HG02642 (cell line): ENCODE data around the gene MRPL22.
"Not testable (repeated sequence)": the region's sequence is repeated elsewhere in the genome, so short reads cannot be mapped to it uniquely, and the experiment has no call there.

Source experiments
- ATAC-seq: cut with Tn5 transposase; IDR thresholded peaks from one replicate; pipeline ENCODE4 v1.9.1; 2021; ENCODE audit warnings: mild to moderate bottlenecking; ENCODE audit not compliant: unreplicated experiment, poor library complexity

Gene MRPL22

DNA sequence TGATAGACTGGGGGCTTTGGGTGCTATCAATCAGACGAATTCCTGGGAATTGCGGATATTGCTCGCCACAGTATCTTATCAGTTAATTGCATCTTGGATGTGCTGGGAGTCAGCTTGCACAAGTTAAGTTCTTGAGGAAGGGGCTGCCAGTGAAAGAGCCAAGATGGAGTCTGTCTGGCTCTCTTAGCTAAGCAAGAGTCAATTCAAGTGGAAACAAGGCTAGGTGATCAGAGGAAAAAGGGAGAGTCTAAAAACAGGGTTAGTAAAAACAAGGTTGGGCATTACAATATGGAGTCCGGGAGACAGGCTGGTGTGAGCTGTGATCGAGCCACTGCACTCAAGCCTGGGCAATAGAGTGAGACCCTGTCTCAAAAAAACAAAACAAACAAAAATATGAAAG, 1.5 kb upstream of the MRPL22 start:
- not testable (repeated sequence) for ATAC-seq

DNA sequence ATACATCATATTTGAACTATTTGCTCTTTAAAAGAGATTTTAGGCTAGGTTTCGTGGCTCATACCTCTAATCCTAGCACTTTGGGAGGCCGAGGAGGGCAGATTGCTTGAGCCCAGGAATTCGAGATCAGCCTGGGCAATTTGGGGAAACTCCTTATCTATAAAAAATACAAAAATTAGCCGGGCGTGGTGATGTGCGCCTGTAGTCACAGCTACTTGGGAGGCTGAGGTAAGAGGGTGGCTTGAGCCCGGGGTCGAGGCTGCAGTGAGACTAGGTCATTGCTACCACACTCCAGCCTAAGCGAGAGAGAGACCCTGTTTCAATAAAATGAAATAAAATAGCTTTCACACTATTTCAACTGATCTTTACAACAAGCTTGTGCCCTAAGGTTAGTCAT, 500 bp upstream of the MRPL22 start:
- no peak for ATAC-seq

DNA sequence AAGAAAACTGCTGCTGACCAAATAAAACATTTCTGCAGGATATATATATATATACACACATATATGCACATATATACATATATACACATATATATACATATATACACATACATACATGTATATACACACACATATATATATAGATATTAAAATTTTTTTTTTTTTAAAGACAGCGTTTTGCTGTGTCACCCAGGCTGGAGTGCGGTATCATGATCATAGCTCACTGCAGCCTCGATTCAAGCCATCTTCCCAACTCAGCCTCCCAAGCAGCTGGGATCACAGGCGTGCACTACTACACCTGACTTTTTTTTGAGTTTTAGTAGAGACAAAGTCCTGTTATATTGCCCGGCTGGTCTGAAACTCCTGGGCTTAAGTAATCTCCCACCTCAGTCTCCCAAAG, 2.7 kb downstream of the MRPL22 start:
- no peak for ATAC-seq

DNA sequence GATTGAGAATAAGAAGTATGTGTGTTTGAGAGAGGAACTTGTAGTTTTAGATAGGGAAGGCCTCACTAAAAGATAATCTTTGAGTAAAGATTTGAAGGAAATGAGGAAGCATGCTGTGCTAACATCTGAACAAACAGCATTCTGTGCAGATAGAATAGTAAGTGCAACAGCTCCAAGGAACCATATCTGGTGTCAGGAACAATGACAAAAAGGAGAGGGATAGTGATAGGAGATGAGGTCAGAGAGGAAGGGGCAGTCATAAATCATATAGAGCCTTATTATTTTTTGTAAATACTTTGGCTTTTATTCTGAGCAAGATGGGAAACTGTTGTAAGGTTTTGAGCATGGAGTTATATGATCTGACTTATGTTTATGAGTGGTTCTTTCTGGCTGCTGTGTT, 3.8 kb downstream of the MRPL22 start:
- ATAC-seq, result no peak

DNA sequence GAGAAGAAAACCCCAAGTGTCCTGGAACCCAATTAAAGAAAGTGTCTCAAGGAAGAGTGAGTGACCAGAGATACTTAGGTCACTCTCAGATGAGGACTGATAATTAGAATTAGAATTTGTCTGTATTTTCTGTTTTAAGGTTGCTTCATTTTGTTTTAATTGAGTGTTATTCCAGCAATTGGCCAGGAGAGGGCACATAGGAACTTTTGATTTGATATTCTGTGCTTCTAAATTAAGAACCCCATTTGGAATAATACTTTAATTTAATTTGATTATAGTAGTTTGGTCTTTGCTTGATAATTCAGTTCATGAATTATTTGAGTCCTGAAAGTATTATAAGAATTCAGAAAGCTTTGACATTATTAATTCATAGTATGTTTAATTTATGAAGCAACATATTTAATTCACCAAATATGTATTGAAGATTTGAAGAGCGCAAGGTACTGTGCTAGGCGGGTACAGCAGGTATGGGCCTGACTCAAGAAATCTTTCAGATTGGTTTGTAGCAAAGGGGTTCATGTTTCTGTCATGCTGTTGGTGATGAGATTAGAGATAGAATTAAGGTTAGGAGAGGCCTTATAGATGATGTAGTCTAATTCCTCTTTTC, 4.9 kb downstream of the MRPL22 start:
- ATAC-seq, result no peak

DNA sequence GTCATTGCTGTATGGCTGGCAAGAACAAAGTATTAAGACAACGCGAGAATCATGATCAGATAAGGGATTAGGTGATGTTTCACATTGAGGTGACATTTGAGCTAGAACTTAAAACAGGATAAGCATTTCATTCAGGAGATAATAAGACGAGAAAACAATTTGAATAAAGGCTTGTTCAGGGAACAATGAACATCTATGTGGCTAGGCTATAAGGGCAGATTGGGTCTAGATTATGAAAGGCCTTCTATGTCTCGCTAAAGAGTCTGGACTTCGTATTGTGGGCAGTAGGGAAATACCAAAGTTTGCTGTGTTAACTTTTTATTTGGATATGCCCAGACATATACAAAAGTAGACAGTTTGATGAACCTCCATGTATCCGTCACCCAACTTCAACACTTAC, 6.9 kb downstream of the MRPL22 start:
- no peak for ATAC-seq

DNA sequence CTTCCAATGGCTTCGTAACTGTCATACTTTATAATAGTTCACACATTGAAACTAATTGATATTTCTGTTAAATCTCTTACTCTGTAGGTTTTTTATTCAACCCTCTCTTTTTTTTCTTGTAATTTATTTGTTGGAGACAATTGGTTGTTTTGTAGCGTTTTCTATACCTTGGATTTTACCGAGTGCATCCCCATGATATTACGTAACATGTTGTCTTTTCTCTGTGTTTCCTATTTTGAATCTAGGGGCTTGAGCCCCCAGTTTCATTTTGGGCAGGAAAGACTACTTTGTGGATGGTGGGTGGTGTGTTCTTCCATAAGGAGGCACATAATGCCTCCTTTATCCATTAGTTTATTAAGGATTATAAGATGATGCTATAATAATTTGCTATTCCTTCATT, 7.4 kb downstream of the MRPL22 start:
- ATAC-seq, result no peak

DNA sequence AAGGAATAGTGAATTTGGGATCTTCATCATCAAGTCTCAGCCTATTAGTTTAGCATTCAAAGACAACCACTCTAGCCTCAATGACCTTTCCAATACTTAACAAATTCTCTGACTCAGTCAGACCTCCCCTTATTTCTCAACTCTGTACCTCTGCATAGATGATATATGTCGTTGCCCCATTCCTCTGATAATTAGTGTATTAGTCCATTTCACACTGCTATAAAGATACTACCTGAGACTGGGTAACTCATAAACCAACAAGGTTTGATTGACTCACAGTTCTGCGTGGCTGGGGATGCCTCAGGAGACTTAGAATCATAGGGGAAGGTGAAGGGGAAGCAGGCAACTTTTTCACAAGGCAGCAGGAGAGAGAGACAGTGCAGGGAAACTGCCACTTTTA, 8.9 kb downstream of the MRPL22 start:
- ATAC-seq, result no peak

DNA sequence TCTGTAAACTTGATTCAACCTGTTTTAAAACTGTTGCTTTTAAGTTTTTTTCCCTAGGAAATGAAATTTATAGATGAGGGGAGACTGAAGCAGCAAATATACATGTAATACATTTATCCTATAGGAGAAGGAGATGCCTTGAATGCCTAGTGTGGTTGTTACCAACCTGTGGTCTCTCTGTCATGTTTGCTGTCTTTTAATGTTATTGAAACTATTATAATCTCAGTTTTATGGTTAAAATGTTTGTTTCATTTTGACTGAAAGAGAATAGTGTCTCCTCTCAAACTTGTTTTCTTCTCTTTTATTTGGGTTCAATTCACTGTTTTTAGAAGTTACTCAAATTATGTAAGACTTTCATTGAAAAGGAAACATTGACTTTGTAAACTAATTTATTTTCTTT, 15.8 kb downstream of the MRPL22 start:
- no peak for ATAC-seq

DNA sequence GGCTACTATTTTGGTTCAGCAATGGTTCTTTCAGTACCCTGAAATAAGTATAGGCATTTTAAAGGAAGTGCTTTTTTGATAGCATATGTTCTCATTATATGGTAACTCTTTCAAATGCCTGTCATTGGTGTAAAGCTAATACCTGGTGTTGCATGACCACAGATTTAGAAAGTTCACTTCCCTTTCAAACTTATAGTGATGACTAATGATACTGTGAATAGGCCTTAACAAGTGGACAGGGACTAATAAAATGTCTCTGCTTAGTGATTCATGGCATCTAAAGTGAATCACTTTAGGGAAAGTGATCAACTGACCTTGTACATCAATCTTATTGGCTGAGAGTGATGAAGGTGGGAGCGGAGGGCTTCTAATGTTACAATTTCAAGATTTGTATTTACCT, 21.6 kb downstream of the MRPL22 start:
- ATAC-seq, result peak; percentile 87

DNA sequence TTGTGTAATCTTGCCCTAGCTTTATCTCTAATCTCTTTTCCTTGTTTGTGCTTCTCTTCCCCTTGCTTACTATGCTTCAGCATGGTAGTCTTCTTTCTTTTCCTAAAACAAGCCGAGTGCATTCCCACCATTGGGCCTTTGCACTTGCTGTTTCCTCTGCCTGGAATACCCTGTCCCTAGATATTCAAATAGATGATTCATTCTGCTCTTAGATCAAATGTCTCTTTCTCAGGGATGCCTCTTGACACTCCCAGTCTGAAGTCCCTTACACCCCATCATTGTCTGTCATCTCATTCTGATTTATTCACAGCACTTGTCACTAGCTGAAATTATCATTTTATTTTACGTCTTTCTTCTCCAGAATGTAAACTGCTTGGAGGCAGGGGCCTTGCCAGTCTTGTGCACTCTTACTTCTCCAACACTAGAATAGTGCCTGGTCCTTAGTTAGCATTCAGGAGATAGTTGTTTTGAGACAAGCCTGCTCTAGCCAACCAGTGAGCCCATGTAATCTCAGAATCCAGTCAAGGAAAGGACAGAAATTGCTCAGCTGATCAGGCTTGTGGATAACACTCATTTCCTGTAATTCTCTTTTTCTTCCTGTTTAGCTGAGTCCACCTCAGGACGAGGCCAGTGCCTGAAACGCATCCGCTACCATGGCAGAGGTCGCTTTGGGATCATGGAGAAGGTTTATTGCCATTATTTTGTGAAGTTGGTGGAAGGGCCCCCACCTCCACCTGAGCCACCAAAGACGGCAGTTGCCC, 25.4 kb downstream of the MRPL22 start:
- ATAC-seq, result no peak

DNA sequence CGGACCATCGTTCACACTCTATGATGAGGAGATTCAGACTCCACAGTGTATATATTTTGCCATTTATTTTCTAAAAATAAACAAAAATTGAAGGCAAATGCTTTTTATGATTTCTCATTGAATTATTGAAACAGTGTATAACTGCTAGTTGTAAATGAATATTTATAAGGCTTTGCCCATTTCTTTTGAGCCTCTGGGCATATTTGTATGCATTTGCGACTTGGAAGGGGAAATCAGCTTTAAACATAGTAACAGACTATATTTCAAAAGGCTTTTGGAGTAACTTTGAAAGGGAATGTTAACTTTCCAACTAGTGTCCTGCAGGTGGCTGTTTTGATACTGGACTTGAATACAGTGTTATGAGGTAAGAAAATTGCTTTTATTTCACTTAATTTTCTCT, 26.0 kb downstream of the MRPL22 start:
- no peak for ATAC-seq

DNA sequence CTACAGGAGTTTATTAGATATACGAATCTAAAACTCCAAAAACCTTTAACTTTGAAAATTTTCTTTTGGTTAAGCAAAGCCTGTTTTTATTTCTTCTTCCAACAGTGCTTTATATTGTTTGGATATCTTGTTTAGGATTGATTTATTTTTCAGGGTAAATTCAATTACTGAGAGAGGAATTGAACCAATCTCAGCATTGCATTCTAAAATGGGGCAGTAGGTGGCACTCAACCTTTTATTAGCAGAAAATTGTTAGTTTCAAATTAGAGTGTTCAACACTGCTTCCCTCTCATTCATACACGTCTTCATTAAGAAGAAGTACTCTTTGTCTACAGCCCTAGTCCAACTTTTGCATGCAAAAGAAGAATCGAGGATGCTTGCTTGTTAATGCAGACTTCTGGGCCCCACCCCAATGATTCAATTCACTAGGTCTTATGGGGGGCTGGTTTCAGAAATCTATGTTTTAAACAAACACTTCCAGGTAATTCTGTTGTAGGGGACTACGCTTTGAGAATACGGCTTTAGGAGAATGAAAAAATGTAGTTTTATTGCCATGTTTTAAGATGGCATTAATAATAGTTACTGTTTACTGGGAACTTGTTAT, 26.6 kb downstream of the MRPL22 start:
- no peak for ATAC-seq

DNA sequence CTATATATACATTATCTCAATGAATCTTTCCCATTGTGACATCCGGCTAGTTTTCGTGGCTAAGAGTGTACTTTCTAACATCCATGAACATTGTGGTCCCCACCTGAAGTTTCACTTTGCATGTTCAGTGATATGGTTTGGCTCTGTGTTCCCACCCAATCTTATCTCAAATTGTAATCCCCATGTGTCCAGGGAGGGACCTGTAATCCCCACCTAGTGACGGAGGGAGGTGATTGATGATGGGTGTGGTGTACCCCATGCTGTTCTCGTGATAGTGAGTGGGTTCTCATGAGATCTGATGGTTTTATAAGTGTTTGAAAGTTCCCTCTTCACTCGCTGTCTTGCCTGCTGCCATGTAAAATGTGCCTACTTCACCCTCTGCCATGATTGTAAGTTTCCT, 28.1 kb downstream of the MRPL22 start:
- no peak for ATAC-seq

DNA sequence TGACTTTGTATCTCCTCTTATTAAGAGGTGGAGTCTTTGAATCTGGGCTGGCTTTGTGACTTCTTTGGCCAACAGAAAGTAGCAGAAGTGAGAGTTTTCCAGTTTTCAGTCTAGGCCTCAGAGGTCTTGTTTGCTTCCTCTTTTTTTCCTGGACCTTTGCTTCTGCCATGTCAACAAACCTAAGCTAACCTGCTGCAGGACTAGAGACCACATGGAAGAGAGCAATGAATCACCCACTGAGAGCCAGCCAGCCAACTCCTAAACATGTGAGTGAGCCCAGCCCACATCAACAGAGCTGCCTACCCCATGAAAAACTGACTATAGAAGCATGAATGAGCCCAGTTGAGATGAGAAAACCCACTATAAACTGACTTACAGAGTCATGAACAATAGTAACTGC, 29.9 kb downstream of the MRPL22 start:
- ATAC-seq, result no peak

DNA sequence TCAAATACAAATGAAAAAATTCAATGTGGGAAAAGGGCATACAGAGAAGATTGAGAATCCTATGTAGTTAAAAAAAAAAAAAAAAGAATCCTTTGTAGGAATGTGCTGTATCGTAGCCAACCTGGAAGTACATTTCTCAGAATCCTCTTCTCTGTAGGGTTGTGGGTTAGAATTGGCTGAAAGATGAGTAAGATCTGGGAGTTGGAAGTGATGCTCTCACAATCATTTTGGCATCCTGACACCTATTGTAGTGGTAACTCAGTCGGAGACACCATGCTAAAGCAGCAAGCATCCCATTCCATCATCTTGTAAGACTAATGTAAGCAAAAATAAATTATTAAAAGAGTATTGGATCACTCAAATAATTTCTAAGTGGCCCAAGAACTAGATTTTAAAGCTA, 30.6 kb downstream of the MRPL22 start:
- no peak for ATAC-seq

DNA sequence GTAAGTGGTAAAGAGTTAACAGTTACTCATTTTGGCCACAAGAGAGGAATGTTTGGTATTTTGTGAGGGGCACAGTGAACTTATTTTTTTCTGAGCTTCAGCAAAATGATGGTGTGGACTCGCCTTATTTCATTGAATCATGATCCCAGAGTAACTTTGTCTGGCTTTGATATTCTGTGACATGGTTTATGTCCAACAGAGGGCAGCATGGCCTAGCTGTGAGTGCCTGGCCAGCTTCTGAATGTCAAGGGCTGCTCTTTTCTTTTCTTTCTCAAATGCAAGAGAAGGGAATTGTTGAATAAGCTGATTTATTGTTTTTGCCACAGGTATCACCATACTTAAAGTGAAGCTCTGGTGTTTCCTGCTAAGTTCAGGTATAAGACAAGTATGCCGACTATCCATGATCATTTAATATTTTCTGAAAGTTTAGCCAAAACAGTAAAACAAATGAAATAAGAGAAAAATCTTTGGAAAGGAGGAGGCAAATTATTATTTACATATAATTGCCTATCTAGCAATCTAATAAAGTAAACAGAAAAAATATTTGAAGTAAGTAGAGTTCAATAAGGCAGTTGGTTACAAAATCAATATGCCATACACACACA, 31.7 kb downstream of the MRPL22 start:
- no peak for ATAC-seq

DNA sequence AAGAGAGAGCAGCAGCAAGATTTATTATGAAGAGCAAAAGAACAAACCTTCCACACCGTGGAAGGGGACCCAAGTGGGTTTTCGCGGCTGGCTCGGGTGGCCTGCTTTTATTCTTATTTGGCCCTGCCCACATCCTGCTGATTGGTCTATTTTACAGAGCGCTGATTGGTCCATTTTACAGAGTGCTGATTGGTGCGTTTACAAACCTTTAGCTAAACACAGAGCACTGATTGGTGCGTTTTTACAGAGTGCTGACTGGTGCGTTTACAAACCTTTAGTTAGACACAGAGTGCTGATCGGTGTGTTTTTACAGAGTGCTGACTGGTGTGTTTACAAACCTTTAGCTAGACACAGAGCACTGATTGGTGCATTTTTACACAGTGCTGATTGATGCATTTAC, 35.2 kb downstream of the MRPL22 start:
- not testable (repeated sequence) for ATAC-seq

DNA sequence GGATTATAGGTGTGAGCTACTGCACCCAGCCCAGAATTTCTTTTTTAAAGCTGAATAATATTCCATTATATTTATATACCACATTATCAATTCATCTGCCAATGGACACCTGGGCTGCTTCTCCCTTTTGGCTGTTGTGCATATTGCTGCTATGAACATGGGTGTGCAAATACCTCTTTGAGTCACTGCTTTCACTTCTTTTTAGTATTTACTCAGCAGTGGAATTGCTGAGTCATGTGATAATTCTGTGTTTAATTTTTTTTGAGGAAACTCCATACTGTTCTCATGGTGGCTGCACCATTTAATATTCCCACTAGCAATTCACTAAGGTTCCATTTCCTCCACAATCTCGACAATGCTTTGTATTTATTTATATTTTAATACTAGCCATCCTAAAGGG, 36.5 kb downstream of the MRPL22 start:
- ATAC-seq, result no peak

DNA sequence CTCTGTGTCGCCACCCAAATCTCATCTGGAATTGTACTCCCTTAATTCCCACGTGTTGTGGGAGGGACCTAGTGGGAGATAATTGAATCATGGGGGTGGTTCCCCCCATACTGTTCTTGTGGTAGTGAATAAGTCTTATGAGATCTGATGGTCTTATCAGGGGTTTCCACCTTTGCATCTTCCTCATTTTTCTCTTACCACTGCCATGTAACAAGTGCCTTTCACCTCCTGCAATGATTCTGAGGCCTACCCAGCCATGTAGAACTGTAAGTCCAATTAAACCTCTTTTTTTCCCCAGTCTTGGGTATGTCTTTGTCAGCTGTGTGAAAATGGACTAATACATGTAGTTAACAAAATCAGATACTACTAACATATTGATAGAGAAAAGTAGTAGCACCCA, 37.4 kb downstream of the MRPL22 start:
- ATAC-seq, result not testable (repeated sequence)

DNA sequence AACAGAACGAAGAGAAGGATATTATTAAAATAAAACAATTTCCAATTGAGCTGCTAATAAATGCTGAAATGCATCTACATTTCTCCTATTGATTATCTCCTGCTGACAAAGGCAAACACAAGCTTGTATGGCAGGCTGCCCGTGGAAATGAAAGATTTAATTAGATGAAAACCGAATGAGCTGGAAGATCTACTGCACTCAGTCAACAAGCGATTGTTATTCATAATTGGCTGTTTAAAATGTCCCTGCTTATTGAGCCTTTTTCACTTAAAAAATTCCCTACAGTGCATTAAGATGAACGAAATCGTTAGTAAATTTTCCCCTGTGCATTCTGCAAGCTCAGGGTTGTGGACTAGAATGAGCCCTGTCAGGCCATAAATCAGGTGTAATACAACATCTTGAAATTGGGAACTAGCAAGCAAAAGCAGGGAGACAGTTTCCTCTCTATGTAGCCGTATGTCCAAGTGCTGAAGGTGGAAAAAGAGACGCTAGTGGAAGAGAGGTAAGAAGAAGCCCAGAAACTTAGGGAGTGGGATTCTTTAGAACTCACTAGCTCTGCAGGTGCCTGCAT, 44.2 kb downstream of the MRPL22 start:
- no peak for ATAC-seq
